Endothelial cell of umbilical vein (primary cell): ENCODE measurements around the gene TSPEAR. TPM values are rescaled to one million over a fixed set of nuclear protein-coding genes. Genes with fewer than 3 reads are reported as not detected.

Source experiments
- BruUV-seq: library from RNA; stranded (reverse); fragments of 400-500 nt; replicated peaks from 2 replicates; lab custom pipeline; 2021; lab: Mats Ljungman, UMichigan
- CTCF ChIA-PET: fragments of 300-600, 350-600 bp; sonication (Branson Sonifier 250); formaldehyde crosslinking; loops from one replicate; lab custom pipeline; 2021; ENCODE audit warnings: antibody characterized with exemption, inconsistent platforms; lab: Charles Lee
- POLR2A ChIA-PET: fragments of 300-600, 350-600 bp; sonication (Branson Sonifier 250); formaldehyde crosslinking; loops from one replicate; lab custom pipeline; 2021; ENCODE audit warnings: antibody characterized with exemption, inconsistent platforms; lab: Charles Lee
- DNase-seq: peaks from one replicate; pipeline ENCODE4 v3.0.0-alpha.2; 2011; ENCODE audit warnings: low read depth, low spot score
- FAIRE-seq: peaks from 2 replicates; lab custom pipeline; 2011; peaks lifted over from hg19 to GRCh38; lab: Jason Lieb, UNC
- H2AFZ ChIP-seq: 2 replicates; pipeline ENCODE4 v1.6.0; 2012; ENCODE audit warnings: low read depth, low read length, control low read depth, inconsistent platforms
- H3K27ac ChIP-seq: 2 replicates; pipeline ENCODE4 v1.5.1; 2011; ENCODE audit warnings: low read depth, mild to moderate bottlenecking, control low read depth, low read length, moderate library complexity; ENCODE audit not compliant: insufficient read depth
- H3K27me3 ChIP-seq, 2 experiments: 2 replicates each; pipeline versions ENCODE4 v1.6.0 to v1.6.1; 2011; ENCODE audit warnings: low read length in 2 of 2, mixed read lengths in 1 of 2; ENCODE audit not compliant: control insufficient read depth in 2 of 2, insufficient read depth in 2 of 2
- H3K36me3 ChIP-seq, 2 experiments: 2 replicates in 1 of 2; 3 replicates in 1 of 2; pipeline ENCODE4 v1.5.1; 2011; ENCODE audit warnings: low read length in 2 of 2, mild to moderate bottlenecking in 1 of 2, moderate library complexity in 1 of 2; ENCODE audit not compliant: control insufficient read depth in 2 of 2, insufficient read depth in 2 of 2; ENCODE audit errors: extremely low read depth in 1 of 2
- H3K4me1 ChIP-seq: 3 replicates; pipeline ENCODE4 v1.5.1; 2011; ENCODE audit warnings: mild to moderate bottlenecking, low read length; ENCODE audit not compliant: control insufficient read depth, insufficient read depth; ENCODE audit errors: extremely low read depth
- H3K4me2 ChIP-seq: 2 replicates; pipeline ENCODE4 v1.6.1; 2011; ENCODE audit warnings: low read length, control low read depth, mixed read lengths; ENCODE audit not compliant: insufficient read depth
- H3K4me3 ChIP-seq, 3 experiments: fragments of 200-600 bp in 1 of 3; sonication (generic), shearing (Covaris generic) in 1 of 3; replicated peaks in 1 of 3; 2 replicates each; pipeline ENCODE4 v1.5.1; 2011 to 2016; ENCODE audit warnings: control low read depth in 3 of 3, low read length in 3 of 3, mild to moderate bottlenecking in 2 of 3, inconsistent platforms in 1 of 3, low read depth in 1 of 3, moderate library complexity in 1 of 3; ENCODE audit not compliant: insufficient read depth in 1 of 3
- H3K79me2 ChIP-seq: 2 replicates; pipeline ENCODE4 v1.6.0; 2012; ENCODE audit warnings: low read length, inconsistent platforms; ENCODE audit not compliant: control insufficient read depth, insufficient read depth
- H3K9ac ChIP-seq: replicated peaks from 2 replicates; pipeline ENCODE3; 2011; ENCODE audit warnings: low read length, control low read depth; ENCODE audit not compliant: insufficient read depth; ENCODE audit errors: extremely low read depth
- H3K9me1 ChIP-seq: replicated peaks from 3 replicates; pipeline ENCODE4 v1.6.0; 2011; ENCODE audit warnings: mild to moderate bottlenecking, low read length; ENCODE audit not compliant: control insufficient read depth, insufficient read depth; ENCODE audit errors: extremely low read depth
- H3K9me3 ChIP-seq: replicated peaks from 2 replicates; pipeline ENCODE4 v1.5.1; 2012; ENCODE audit warnings: low read length, inconsistent platforms; ENCODE audit not compliant: control insufficient read depth, insufficient read depth
- H4K20me1 ChIP-seq: replicated peaks from 2 replicates; pipeline ENCODE3; 2011; ENCODE audit warnings: mild to moderate bottlenecking, low read length; ENCODE audit not compliant: control insufficient read depth, insufficient read depth; ENCODE audit errors: extremely low read depth
- CTCF ChIP-seq, 2 donors: IDR thresholded peaks; 1 replicate in 1 of 2; 2 replicates in 1 of 2; pipeline ENCODE4 v1.5.1; 2011; ENCODE audit warnings: low read length in 2 of 2, mild to moderate bottlenecking in 2 of 2, moderate library complexity in 2 of 2, control low read depth in 1 of 2, inconsistent platforms in 1 of 2, low read depth in 1 of 2; ENCODE audit not compliant: insufficient read depth in 1 of 2; ENCODE audit errors: extremely low read depth in 1 of 2
- MYC ChIP-seq: IDR thresholded peaks from one replicate; pipeline ENCODE4 v1.6.1; 2011; ENCODE audit warnings: mild to moderate bottlenecking, low read depth, low read length
- POLR2AphosphoS5 ChIP-seq: IDR thresholded peaks from 2 replicates; pipeline ENCODE4 v1.6.1; 2012; ENCODE audit warnings: low read depth, mild to moderate bottlenecking, control low read depth, low read length, moderate library complexity; ENCODE audit not compliant: insufficient read depth
- dilution Hi-C: fragments of 300-500 bp; cut with MboI; formaldehyde crosslinking; loops from one replicate; pipeline ENCODE4 v1.15.0; 2019; ENCODE audit warnings: low sequenced_read_pairs; ENCODE audit not compliant: extremely low pct_ligation_motif_present
- intact Hi-C: fragments of 100-400 bp; cut with micrococcal nuclease; formaldehyde crosslinking; loops from one replicate; pipeline ENCODE4 v1.10.0; 2022
- polyA plus RNA-seq, 4 experiments: library from polyadenylated mRNA; depleted of rRNA in 3 of 4; stranded (reverse) in 3 of 4; unstranded in 1 of 4; fragments of >200 nt; gene quantifications; 2 replicates each; pipeline versions ENCODE4 v1.2.1 to v1.2.3, GENCODE V29; 2011 to 2012; ENCODE audit warnings: missing spikeins in 1 of 4
- total RNA-seq: library from RNA; stranded (reverse); gene quantifications from 2 replicates; pipeline ENCODE4 v1.2.3, GENCODE V29; 2021

Gene TSPEAR
- total and polyA plus RNA-seq, 2 donors (not counting 3 experiments of a cell fraction or from before 2014, with no cell fraction given): 0.01 TPM; not detected in 1

GRCh38 chr21:44702973-44703730 lies 8.2 kb downstream of the TSPEAR start:
- TF ChIP-seq POLR2AphosphoS5: no peak
- H3K27ac ChIP-seq: no peak overlapping the region
- no peaks in the 10 kb centered on the region for H3K9me1 ChIP-seq
- FAIRE-seq (no peak), DNase-seq (no peak)
- no peak overlapping the region for H3K4me2 ChIP-seq
- no TSS peak for BruUV-seq
- dilution Hi-C loops (no loop called here), intact Hi-C loops (no loop called here)
- H3K4me3 ChIP-seq: no peak overlapping the region
- H3K36me3 ChIP-seq: no peaks in the 10 kb centered on the region
- peaks cover 50% of the 10 kb centered on the region in 2 experiments for H3K27me3 ChIP-seq
- H4K20me1 ChIP-seq: no peaks in the 10 kb centered on the region
- ChIA-PET CTCF (interaction anchor here (1.1 kb wide), 1 partner anchor 39 kb away, joined by 3 read pairs; no protein-coding TSS in a partner anchor), POLR2A (no interaction called here)
- H2AFZ ChIP-seq: no peak overlapping the region
- no peaks in the 10 kb centered on the region for H3K4me1 ChIP-seq
- no peaks in the 10 kb centered on the region for H3K79me2 ChIP-seq
- H3K9me3 ChIP-seq: no peaks in the 10 kb centered on the region
- H3K9ac ChIP-seq: no peak overlapping the region

GRCh38 chr21:44702111-44702972 lies 9.0 kb downstream of the TSPEAR start:
- no peaks in the 10 kb centered on the region for H3K4me1 ChIP-seq
- H3K27ac ChIP-seq: no peak overlapping the region
- no peaks in the 10 kb centered on the region for H3K79me2 ChIP-seq
- no peak overlapping the region for H3K9ac ChIP-seq
- BruUV-seq: no TSS peak
- H3K4me3 ChIP-seq: no peak overlapping the region
- H3K4me2 ChIP-seq: no peak overlapping the region
- ChIA-PET POLR2A (no interaction called here), CTCF (interaction anchor here (1.1 to 1.2 kb wide), 3 partner anchors 10 to 91 kb away, joined by 3 read pairs; no protein-coding TSS in a partner anchor)
- TF ChIP-seq MYC: no peak
- TF ChIP-seq CTCF (IDR thresholded peaks at IDR 0.05; ENCODE audit: extremely low read depth in 1 of 2, insufficient read depth in 1 of 2, low read depth in 1 of 2, low read length in 2 of 2): no peak
- H3K9me3 ChIP-seq: no peaks in the 10 kb centered on the region
- H2AFZ ChIP-seq: no peak overlapping the region
- intact Hi-C loops (no loop called here), dilution Hi-C loops (no loop called here)
- no peaks in the 10 kb centered on the region for H3K36me3 ChIP-seq
- FAIRE-seq (no peak), DNase-seq (no peak)
- no peaks in the 10 kb centered on the region for H4K20me1 ChIP-seq
- no peaks in the 10 kb centered on the region for H3K9me1 ChIP-seq
- peaks cover 49 to 51% of the 10 kb centered on the region in 2 experiments for H3K27me3 ChIP-seq
